Dedifferentiated amniotic fluid mesenchymal stem cell (primary cell): ENCODE results near the gene SLC40A1.
A peak's percentile ranks its signal among the peaks of the same experiment; 100 is the strongest.

Source experiments
- DNase-seq: peaks from one replicate; pipeline ENCODE4 v3.0.0-alpha.2; 2016; ENCODE audit errors: extremely low spot score

SLC40A1 gene

DNA sequence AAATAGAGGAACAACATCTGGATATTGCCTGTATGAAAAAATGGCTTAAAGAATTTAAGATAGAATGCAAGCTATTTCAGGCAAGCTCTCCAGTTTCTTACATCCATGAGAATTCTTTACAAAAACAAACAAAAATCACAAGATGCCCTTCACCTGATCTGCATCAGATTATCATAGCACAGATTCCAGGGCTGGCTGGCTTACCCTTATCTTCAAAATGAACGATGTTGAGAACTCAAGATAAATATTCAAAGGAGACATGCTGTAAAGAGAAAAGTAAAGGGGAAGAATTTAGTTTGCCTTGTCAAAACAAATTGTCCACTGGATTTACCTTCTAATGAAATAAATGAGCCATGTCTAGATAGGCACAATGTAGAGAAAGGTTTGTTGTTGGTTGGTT, 18.7 kb upstream of the SLC40A1 start:
- DNase-seq, result peak; percentile 55

DNA sequence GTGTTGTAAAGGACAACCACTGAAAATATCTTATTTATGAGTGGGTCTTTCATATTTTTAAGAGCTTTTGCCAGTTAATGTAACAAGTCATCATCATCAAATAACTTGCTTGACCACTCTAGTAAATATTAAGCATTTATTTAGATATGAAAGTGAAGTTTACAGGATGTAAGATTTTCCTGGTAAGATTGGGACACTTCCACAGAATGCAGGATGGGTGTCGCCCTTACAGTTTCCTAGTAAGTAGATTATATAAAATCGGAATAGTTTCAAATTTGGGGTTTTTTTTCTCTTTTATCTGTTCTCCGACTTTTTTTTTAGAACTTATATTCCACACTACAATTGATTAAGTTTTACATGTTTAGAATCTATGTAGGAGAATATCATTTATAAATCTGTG, 14.8 kb upstream of the SLC40A1 start:
- DNase-seq, result no peak

DNA sequence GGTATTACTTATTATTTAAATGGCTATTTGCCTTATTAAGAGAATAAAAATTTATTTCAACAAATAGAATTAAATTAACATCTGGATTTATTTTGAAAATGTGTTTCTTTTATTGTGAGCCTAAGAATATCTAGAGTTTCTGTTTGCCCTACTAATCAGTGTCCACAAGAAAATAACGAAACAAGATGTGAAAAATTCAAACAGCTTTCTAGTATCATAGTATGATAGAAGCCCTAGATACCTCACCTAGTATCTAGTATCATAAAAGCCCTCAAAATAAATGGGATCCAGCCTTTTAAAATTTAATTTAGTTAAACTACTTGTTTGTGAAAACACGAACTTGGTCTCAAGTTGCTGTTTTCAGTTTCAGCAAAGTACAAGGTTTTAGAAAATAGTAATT, 13.7 kb upstream of the SLC40A1 start:
- no peak for DNase-seq

DNA sequence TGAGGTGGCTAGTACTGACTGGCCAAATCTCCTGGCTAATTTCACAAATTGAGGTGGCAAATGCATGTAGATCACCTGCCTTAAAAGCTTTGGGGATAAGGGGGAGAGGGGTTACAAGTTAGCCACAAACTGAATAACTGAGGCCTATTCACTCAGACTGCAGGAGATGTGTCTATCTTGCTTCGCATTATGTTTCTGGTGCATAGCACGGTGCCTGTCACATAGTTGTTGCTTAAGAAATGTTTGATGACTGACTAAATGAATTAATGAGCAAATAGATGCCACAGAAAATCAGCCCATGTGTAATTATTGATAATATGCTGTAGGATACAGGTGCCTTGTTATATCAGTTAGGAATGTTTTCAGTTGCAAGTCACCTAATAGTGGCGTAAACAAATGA, 12.5 kb upstream of the SLC40A1 start:
- no peak for DNase-seq

DNA sequence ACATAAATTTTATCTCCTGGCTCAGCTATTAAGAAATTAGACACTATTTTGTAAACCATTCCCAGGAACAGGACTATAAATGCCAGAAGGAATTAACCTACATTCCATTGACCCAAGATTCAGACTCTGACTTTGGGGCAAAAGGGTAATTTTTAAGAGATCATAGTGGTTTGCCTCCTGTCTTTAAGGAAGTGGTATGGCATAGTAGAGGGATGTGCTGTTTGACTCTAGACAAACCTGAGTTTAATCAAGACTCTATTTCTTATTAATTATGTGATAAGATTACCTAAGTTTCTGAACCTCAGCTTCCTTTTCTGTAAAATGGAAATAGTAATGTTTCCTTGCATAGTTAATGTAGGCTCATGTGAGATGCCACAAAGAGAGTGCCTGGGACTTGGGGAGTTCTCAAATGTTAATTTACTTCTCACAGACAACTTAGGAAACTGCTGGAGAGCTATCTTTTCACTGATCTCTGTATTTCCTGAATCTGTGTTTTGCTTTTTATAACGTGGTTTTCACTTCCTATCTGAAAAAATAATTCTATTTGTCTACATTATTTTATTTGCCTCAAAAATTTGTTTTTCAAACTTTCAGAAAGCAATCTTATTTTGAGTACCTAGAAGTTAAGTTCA, 11.9 kb upstream of the SLC40A1 start:
- no peak for DNase-seq

DNA sequence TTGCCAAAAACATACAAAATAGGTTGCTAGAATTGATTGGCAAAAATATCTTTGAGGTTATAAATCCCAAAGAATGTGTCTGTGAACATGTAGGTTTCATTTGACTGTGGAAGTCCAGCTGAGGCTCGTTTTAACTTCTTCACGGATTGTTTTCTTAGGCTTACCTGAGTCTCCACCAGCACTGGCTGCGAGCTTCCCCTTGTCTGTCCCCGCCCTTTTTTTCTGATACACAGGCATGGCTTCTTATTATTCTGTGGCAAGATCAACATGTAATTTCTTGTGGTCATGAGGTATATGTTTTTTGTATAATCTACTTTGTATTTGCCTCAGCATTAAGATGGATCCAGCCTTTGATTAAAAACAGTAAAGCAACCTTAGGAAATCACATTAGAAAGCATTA, 7.2 kb upstream of the SLC40A1 start:
- no peak for DNase-seq

DNA sequence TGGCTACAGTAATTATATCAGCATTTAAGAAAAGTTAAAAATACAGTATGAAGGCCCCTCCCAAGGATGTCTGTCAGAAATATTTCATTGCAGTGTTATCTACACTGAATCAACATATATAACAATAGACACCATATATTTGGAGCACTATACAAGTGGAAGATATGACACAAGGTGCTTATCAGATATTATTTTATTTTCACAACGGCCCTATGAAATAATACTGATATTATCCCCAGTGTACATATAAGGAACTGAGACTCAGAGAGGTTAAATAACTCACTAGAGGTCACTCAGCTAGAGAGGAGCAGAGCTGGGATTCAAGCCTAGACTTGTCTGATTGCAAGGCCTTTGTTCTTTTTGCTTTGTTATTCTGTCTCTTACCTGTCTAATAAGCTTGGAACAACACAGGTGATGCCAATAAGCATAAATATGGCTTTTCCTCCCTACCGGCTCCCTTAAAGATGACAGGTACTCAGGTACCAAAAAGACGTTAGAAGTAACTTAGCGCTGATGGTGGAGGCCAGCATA, 4.7 kb upstream of the SLC40A1 start:
- DNase-seq, result no peak

DNA sequence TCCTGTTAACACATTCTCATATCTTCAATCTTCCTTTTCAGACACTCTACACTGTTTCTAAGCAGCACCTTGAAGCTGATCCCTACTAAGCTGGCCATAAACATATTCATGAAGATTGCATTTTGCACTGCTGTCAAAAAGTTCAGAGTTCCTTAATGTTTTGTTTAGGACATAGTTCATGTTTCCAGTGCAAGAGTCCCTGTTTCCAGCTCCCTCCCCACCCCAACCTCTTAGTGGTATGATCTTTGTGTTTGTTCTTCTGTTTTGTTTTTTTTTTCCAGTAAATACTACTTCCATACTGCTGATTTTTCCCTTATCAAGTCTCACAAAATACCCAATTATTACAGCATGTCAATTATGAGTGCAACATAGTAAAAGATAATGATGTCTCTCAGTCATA, 4.1 kb upstream of the SLC40A1 start:
- DNase-seq, result no peak

DNA sequence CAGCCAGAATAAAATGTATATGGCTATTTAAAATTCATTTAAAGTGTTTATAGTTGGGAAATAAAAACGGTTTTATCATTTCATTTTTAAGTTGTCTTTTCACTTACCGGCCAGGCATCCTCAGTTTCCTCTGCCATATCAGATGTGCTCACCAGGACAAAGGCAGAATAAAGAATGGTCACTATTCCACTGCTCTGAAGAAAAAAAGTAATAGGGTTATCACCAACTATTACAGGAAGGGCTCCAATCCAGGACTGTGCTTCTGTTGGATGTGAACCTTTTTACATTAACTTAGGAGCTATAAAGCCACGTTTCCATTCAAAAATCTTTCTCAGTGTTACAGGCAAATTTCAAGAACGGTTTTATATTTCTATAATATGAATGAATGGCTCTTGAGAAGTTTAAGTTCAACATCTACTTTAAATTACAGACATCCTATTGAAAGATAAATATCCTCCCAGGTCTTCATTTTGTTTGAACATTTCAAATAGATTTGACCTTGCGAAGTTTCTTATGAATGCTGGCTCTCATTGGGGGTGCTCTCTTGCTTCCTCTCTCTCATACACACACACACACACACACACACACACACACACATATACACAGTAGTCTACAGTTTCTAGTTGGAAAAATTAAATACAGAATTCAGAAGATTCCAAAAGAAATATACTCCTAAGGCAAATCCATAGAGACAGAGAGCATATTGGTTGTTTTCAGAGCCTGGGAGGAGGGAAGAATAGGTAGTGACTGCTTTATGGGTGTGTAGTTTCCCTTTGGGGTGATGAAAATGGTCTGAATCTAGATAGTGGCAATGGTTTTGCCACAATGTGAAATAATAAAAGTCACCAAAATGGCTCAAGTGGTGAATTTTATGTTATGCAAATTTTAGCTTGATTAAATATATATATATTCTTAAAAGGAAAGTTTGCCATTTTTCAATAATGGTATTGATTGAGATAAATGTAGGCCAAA, 2.9 kb upstream of the SLC40A1 start:
- no peak for DNase-seq

DNA sequence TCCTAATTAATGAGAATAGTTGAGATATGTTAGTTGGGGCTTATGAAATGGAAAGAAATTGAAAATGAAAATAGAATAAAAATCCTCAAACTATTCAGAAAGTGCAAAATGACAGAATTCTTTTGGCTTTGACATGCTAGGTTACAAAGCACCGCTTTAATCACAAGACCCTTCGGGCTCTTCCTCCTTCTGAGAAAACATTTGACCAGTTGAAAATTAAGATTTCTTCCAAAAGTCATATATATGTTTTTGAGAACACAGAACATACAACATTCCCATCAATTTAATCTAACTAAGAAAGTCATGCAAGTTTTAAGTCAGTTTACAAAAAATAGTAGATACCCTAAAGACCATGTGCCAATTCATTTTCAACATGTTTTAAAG, 2.2 kb upstream of the SLC40A1 start:
- DNase-seq, result no peak

DNA sequence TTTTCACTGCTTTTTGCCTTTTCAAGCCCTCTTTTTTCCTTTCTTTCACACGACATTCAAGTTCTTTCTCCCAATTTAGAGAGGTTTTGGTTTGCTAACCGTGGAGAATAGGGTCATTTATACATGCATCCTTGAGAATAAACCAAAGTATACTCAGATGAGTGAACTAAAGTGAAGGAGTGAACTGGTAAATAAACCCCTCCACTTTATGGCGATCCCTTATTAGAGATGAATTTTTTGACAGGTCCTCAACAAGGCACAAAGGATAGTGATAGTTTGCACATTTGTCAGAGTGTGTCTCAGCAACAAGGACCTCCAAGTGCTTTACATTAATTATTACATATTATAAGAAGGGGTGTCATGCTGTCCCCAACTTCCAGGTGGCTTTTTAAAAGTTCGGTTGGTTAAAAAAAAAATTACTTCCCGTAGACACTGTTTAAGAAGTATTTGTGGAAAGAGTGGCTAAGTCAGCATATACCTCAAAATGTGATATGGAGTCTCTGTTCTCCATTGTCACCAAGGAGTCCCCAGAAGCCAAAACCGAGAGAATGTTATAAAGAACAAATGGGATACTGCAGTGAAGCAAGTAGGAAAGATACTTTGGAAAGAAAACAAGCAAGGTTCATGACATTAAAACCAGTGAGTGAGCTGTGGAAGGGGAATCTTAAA, 1.7 kb upstream of the SLC40A1 start:
- no peak for DNase-seq

DNA sequence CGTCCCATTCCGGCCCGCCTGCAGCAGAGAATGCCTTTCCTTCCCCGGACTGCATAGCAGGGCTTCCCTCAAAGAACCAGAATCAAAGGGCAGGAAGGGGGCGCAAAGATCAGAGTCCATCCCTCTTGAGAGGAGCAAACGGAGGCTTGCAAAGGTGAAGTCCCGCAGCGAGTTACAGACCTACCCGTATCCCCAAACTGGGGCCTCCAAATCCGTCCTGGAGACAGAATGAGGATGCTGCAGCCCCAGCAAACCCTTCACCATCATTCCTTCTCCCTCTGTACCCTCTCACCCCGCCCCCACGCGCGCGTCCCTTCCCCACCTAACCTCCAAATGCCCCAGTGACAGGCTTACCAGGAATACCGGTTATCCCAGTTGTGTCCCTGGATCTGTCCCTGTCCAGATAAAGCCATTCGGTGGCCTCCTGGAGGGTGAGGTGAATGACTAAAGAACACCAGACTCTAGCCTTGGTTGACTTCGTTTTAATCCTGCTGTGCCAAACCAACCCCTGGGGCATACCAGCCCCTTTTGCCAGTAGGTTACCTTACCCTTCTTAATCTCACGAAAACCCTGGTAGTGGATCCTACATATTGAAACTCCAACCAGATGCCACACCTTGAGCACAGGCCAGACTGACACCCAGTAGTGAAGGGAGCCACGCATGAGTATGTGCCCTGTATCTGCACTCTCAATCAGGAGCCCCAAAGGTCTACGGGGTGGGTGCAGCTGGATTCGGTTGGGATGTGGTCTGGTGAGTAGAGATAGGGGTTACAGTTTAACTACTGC, 961 bp upstream of the SLC40A1 start:
- no peak for DNase-seq

DNA sequence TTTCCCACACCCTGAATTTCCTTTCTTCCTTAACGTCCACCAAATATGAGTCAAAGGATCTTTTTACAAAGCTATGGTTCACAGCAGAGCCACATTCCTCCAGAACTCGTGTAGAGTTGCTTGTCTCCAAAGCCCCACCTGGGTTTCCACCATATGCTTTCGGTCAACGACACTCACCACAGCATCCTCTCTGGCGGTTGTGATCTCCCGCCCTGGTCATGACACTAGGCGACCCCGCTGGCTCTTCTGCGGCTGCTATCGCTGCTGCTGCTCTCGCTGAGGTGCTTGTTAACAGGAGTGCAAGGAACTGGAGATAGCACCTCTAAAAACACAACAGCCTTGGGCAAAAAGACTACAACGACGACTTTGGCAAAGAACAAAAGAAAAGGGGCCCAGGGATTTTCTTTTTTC, 340 bp downstream of the SLC40A1 start:
- no peak for DNase-seq

DNA sequence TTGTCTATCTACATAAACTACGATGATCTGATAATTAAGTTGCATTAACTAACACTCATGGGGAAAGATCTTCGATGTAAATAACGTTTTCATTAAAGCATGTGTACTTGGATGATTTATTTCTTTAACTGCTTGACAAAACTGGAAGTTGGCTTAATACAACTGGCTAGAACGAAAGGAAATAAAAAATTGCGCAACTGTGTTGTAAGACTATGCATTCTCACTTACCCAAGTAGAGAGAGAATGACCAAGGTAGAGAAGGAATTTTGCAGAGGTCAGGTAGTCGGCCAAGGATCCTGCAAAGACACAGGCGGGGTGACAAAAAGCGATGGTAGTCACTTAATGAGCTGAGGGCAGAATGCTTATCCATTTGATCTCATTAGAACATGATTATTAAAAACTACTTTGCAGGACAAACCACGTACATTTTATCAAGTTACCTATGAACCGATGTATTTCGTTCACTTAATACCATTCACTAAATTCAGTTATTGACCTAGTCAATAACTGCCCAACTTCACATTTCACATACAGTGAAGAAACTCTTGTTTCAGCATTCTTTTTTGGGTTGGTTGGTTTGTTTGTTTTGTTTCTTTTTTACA, 900 bp downstream of the SLC40A1 start:
- DNase-seq, result no peak

DNA sequence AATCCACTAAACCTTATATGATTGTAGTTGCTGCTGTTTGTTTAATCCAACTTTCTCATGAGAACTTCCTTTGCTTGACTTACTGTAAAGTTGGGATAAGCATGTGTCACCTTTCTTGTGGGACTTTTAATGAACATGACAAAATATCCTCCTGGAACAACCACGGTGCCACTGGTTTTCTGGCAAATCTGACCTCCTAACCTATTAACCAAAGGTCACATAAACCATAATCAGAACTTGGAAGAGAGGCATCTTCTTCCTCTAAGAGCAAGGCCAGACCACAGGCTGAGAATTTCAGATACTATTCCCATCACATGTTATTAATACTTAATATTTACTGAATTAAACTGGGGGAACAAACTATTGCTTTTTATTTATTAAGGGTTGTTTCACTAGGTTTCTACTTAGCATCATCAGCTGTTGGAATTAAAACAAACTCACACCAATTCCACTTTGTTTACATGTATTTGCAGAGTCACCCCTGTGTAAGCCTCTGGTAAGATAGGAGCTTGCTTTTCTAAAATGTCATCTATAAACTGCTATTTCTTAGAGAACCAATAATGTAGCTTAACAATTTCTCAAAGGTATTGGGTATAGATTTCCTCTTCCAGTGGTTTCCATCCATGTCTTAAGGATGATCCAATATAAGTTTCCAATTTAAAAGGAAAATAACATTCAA, 2.2 kb downstream of the SLC40A1 start:
- DNase-seq, result no peak

DNA sequence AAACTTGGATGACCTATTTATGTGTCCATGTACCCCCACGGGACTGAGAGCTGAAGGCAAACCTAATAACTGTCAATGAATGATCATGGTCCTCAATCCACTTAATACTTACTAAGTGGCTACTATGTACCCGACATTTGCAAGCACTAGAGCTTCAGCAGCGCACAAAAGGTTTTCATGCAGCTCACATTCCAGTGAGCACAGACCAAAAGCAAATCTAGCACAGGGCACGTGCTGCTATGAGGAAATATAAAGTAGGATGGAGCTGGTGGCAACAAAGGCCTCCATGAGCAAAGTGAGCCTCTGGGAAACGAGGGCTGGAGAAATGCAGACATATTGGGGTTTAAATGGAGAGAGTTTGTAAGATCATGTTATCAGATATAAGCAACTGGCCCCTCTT, 3.5 kb downstream of the SLC40A1 start:
- no peak for DNase-seq

DNA sequence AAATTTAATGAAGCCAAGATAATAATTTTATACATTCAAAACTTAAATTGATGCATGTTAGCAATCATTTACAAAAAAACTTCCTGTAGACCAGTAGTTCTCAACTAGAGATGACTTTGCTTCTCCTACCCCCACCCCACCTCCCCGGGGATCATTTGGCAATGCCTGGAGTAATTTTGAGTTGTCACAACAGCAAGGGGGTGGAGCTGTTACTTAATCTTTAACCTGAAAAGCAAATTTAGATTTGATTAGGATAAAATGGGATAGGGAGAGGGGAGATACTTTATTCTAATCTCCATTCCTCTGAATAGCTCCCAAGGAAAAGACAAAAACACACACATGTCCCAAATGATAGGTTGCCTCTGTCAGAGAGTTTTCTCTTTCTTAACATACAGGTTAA, 4.2 kb downstream of the SLC40A1 start:
- no peak for DNase-seq

DNA sequence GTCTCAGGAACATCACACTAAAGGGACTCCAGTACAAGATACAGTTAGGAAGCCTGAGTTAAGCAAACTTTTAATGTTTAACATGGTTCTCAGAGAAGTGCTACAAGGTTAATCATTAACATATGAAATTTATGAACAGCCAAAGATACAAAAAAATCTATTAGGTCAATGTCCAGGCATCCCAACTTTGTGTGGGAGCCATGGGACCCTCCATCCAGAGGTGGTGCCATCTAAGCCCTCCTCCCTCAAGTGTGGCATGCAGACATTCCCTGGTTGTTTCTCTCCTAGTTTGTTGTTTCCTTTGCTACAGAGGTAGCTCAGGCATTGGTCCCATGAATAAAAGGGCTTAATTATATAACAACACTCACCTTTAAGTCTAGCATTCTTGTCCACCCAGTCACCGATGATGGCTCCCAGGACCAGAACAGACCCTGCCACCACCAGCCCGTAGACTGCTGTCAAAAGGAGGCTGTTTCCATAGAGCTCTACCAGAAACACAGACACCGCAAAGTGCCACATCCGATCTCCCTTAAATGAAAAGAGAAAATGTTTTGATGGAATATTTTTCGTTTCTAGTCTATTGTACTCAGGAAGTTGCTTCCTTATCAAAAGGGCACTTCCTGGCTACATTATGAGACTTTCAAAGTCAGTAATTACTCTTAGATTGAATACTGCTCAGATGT, 5.7 kb downstream of the SLC40A1 start:
- DNase-seq, result no peak

DNA sequence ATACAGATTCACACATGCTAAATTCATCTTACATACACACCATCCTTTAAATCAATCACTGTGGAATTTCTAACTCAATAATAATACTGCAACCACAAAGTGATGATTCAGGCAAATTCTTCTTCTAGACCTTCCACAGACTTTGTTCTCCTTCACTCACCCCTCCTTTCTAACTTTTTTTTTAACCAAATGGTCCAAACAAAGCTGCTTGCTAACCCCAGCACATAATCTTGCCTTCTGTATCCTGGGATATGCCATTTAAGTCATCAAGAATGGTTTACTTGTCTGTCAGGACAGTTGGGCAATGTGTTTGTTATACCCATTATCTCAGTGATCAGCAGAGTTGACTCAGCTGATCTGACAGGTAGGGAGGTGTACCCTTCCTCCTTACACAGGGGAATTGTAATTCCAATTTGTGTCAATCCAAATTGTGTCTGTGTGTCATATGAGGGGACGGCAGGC, 10.0 kb downstream of the SLC40A1 start:
- peak; percentile 25 for DNase-seq

DNA sequence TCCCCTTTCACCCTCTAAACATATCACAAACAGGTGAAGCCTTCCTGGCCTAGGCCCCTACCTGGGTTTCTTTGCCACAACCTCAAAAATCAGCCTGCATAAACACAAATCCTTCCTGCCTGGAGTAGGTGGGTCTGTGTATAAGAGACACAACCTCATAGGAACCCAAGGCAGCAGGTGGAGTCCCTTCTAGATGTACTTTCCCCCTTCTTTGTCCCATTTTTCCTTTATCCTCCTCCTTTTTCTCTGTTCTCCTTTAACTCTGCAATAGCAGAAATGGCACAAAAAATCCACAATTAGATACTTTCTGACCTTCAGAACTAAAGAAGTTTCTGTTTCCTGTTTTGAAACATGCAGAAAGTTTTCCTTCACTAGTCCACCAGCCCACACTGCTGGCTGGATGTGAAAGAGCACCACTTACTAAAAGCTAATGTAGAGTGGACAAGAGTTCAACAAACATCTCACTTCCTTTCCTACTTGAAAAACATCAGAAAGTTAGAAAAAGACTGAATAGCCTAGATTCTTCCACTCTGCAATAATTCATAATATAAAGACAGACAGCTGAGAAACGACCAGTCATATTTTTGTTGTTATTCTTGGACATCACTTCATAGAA, 11.2 kb downstream of the SLC40A1 start:
- DNase-seq, result no peak
